ENCODE data around the gene ILF3. TPM values are rescaled to one million over a fixed set of nuclear protein-coding genes. Genes with fewer than 3 reads are reported as not detected.

Gene ILF3
- total RNA-seq, 1 experiment from 2014 or later: 365 TPM

DNA sequence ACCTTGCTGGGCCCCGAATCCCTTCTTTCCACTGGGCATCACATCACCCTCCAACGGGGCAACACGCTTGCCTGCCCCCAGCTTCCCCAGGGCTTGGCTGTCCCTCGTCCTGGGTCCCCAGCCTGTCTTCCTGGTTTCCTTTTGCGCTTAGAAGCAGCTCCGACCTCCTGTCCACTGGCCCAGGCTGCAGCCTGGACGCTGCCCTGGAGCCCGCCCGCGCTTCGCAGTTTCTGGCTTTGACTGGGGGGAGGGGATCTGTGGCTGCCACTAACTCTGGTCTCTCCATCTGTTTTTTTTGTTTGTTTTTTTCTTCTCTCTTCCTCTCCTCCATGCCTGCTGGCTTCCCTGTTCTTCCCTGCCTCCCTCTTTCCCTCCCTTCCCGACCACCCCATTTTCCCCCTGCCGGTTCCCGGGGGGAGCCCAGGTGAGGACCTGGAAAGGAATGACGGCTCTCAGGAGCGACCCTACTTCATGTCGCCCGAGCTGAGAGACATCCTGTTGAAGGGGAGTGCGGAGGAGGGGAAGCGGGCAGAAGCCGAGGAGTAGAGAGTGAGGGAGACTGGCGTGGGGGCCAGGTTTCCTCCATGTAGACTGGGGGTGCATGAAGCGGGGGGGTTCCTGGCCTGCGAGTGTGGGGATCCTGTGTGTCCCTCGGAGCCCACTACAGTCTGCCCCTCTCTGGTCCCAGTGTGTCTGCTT lies 11.5 kb upstream of the ILF3 start:
- intact Hi-C loops (cut with micrococcal nuclease; ENCODE audit: unreplicated experiment): no loop called here
- ATAC-seq (no peak), DNase-seq (ENCODE audit: low read depth, low spot score) (no peak)
- ChIA-PET POLR2A (no interaction called here), CTCF (no interaction called here)
- H3K36me3 ChIP-seq (ENCODE audit: control insufficient read depth, insufficient read depth, low read length): no peaks in the 10 kb centered on the region
- no peaks in the 10 kb centered on the region for H3K27me3 ChIP-seq (ENCODE audit: control insufficient read depth, insufficient read depth, low read length)
- no peaks in the 10 kb centered on the region for H3K9me3 ChIP-seq (ENCODE audit: control insufficient read depth, insufficient read depth, low read depth, low read length)
- in situ Hi-C loops (cut with HindIII; ENCODE audit: low pct_unique_long_range_greater_than_20kb, low sequenced_read_pairs): no loop called here
- no peak for TF ChIP-seq TCF7L2 (IDR thresholded peaks at IDR 0.05; ENCODE audit: low read depth, low read length)
- TF ChIP-seq SIN3A (IDR thresholded peaks at IDR 0.05; ENCODE audit: borderline replicate concordance, insufficient read depth, low read depth, low read length): no peak
- TF ChIP-seq, protein P1, sequence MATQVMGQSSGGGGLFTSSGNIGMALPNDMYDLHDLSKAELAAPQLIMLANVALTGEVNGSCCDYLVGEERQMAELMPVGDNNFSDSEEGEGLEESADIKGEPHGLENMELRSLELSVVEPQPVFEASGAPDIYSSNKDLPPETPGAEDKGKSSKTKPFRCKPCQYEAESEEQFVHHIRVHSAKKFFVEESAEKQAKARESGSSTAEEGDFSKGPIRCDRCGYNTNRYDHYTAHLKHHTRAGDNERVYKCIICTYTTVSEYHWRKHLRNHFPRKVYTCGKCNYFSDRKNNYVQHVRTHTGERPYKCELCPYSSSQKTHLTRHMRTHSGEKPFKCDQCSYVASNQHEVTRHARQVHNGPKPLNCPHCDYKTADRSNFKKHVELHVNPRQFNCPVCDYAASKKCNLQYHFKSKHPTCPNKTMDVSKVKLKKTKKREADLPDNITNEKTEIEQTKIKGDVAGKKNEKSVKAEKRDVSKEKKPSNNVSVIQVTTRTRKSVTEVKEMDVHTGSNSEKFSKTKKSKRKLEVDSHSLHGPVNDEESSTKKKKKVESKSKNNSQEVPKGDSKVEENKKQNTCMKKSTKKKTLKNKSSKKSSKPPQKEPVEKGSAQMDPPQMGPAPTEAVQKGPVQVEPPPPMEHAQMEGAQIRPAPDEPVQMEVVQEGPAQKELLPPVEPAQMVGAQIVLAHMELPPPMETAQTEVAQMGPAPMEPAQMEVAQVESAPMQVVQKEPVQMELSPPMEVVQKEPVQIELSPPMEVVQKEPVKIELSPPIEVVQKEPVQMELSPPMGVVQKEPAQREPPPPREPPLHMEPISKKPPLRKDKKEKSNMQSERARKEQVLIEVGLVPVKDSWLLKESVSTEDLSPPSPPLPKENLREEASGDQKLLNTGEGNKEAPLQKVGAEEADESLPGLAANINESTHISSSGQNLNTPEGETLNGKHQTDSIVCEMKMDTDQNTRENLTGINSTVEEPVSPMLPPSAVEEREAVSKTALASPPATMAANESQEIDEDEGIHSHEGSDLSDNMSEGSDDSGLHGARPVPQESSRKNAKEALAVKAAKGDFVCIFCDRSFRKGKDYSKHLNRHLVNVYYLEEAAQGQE (IDR thresholded peaks at IDR 0.05; ENCODE audit: insufficient read depth in 1 of 2, low read depth in 2 of 2, low read length in 1 of 2): no peak
- TF ChIP-seq, protein P2, sequence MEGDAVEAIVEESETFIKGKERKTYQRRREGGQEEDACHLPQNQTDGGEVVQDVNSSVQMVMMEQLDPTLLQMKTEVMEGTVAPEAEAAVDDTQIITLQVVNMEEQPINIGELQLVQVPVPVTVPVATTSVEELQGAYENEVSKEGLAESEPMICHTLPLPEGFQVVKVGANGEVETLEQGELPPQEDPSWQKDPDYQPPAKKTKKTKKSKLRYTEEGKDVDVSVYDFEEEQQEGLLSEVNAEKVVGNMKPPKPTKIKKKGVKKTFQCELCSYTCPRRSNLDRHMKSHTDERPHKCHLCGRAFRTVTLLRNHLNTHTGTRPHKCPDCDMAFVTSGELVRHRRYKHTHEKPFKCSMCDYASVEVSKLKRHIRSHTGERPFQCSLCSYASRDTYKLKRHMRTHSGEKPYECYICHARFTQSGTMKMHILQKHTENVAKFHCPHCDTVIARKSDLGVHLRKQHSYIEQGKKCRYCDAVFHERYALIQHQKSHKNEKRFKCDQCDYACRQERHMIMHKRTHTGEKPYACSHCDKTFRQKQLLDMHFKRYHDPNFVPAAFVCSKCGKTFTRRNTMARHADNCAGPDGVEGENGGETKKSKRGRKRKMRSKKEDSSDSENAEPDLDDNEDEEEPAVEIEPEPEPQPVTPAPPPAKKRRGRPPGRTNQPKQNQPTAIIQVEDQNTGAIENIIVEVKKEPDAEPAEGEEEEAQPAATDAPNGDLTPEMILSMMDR (IDR thresholded peaks at IDR 0.05): no peak
- TF ChIP-seq POLR2AphosphoS5 (IDR thresholded peaks at IDR 0.05; ENCODE audit: low read depth, low read length): no peak
- no peak overlapping the region for H3K4me3 ChIP-seq (ENCODE audit: low read depth in 2 of 2, low read length in 2 of 2)
- H3K4me1 ChIP-seq (ENCODE audit: control insufficient read depth, insufficient read depth, low read length): peaks cover 5% of the 10 kb centered on the region; the same call in 1 of the 2 replicates
- H3K27ac ChIP-seq (ENCODE audit: low read length): no peak overlapping the region
- no TSS peak for BruUV-seq (replicated peaks)

DNA sequence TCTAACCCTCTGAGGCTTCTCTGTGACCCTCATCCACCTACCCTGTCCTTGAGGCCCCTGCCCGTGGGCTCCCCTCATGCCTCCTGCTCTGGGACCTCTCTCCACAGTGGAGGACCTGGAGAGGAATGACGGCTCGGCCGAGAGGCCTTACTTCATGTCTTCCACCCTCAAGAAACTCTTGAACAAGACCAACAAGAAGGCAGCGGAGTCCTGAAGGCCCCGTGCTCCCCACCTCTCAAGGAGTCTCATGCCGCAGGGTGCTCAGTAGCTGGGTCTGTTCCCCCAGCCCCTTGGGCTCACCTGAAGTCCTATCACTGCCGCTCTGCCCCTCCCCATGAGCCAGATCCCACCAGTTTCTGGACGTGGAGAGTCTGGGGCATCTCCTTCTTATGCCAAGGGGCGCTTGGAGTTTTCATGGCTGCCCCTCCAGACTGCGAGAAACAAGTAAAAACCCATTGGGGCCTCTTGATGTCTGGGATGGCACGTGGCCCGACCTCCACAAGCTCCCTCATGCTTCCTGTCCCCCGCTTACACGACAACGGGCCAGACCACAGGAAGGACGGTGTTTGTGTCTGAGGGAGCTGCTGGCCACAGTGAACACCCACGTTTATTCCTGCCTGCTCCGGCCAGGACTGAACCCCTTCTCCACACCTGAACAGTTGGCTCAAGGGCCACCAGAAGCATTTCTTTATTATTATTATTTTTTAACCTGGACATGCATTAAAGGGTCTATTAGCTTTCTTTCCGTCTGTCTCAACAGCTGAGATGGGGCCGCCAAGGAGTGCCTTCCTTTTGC lies 10.8 kb upstream of the ILF3 start:
- intact Hi-C loops (cut with micrococcal nuclease; ENCODE audit: unreplicated experiment) (no loop called here), in situ Hi-C loops (cut with HindIII; ENCODE audit: low pct_unique_long_range_greater_than_20kb, low sequenced_read_pairs) (no loop called here)
- TF ChIP-seq TCF7L2 (IDR thresholded peaks at IDR 0.05; ENCODE audit: low read depth, low read length): no peak
- H3K9me3 ChIP-seq (ENCODE audit: control insufficient read depth, insufficient read depth, low read depth, low read length): no peaks in the 10 kb centered on the region
- ChIA-PET POLR2A (interaction anchor here (0.6 kb wide), 1 partner anchor 72 kb away, joined by 5 read pairs; no protein-coding TSS in a partner anchor), CTCF (interaction anchor here (1.4 to 2.8 kb wide), 3 partner anchors 39 to 62 kb away, joined by 3 to 49 read pairs (median 10); no protein-coding TSS in a partner anchor)
- H3K27ac ChIP-seq (ENCODE audit: low read length): no peak overlapping the region
- H3K4me3 ChIP-seq (ENCODE audit: low read depth in 2 of 2, low read length in 2 of 2): no peak overlapping the region
- no peaks in the 10 kb centered on the region for H3K27me3 ChIP-seq (ENCODE audit: control insufficient read depth, insufficient read depth, low read length)
- no peak for DNase-seq (ENCODE audit: low read depth, low spot score)
- BruUV-seq (replicated peaks): no TSS peak
- no peak for ATAC-seq
- peaks cover 5% of the 10 kb centered on the region; the same call in 1 of the 2 replicates for H3K4me1 ChIP-seq (ENCODE audit: control insufficient read depth, insufficient read depth, low read length)
- H3K36me3 ChIP-seq (ENCODE audit: control insufficient read depth, insufficient read depth, low read length): no peaks in the 10 kb centered on the region
